ENCODE data around the gene FGF18. TPM values are rescaled to one million over a fixed set of nuclear protein-coding genes. Genes with fewer than 3 reads are reported as not detected.
"Not testable (repeated sequence)": the region's sequence is repeated elsewhere in the genome, so short reads cannot be mapped to it uniquely, and the experiment has no call there.

Gene FGF18
- polyA plus RNA-seq, 4 donors = 0.25 to 2.0 (median 0.61) TPM

DNA sequence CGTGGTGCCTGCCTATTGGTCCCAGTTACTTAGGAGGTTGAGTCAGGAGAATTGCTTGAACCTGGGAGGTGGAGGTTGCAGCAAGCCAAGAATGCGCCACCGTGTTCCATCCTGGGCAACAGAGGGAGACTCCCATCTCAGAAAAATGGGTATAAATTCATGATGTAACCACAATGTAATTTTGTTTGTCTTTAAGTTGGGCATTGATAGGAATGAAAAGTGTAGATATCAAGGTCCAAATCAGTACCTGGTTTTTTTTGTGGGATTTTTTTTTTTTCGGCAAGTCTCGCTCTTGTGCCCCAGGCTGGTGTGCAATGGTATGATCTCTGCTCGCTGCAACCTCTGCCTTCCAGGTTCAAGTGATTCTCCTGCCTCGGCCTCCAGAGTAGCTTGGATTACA, 24.4 kb upstream of the FGF18 start:
- H3K36me3 ChIP-seq (ENCODE audit: control insufficient read depth in 3 of 3, insufficient read depth in 2 of 3, low read depth in 1 of 3, low read length in 3 of 3) = peaks cover 15 to 51% (median 23%) of the 10 kb centered on the region in 3 donors
- 92 to 93% (median 93%) methylated on average over 7 of the region's 7 CpGs for WGBS, 3 donors

GRCh38 chr5:171396583-171396982, 22.9 kb upstream of the FGF18 start:
- H3K4me3 ChIP-seq (ENCODE audit: low read depth in 1 of 3, low read length in 3 of 3); DNase-seq; H3K27ac ChIP-seq (ENCODE audit: low read depth in 1 of 3, low read length in 2 of 3); H3K4me1 ChIP-seq (ENCODE audit: control insufficient read depth in 3 of 3, insufficient read depth in 2 of 3, low read depth in 1 of 3, low read length in 2 of 3); FAIRE-seq; H3K9me3 ChIP-seq (ENCODE audit: control insufficient read depth in 2 of 2, insufficient read depth in 1 of 2, low read depth in 1 of 2, low read length in 1 of 2); H3K27me3 ChIP-seq (ENCODE audit: control insufficient read depth in 3 of 3, insufficient read depth in 3 of 3, low read length in 3 of 3): not testable (repeated sequence)
- peaks cover 18 to 64% (median 32%) of the 10 kb centered on the region in 3 donors for H3K36me3 ChIP-seq (ENCODE audit: control insufficient read depth in 3 of 3, insufficient read depth in 2 of 3, low read depth in 1 of 3, low read length in 3 of 3)
- 83 to 84% (median 83%) methylated on average over 11 of the region's 11 CpGs for WGBS, 3 donors

More for the DNA sequence above, 24.4 kb upstream of the FGF18 start:
- no peaks in the 10 kb centered on the region for H3K9me3 ChIP-seq (ENCODE audit: control insufficient read depth in 2 of 2, insufficient read depth in 1 of 2, low read depth in 1 of 2, low read length in 1 of 2)
- H3K27me3 ChIP-seq (ENCODE audit: control insufficient read depth in 3 of 3, insufficient read depth in 3 of 3, low read length in 3 of 3) = no peaks in the 10 kb centered on the region
- no peak overlapping the region for H3K4me3 ChIP-seq (ENCODE audit: low read depth in 1 of 3, low read length in 3 of 3)
- no peak for DNase-seq
- H3K27ac ChIP-seq (ENCODE audit: low read depth in 1 of 3, low read length in 2 of 3) = no peak overlapping the region
- H3K4me1 ChIP-seq (ENCODE audit: control insufficient read depth in 3 of 3, insufficient read depth in 2 of 3, low read depth in 1 of 3, low read length in 2 of 3) = peaks cover 0 to 7% (median 3%) of the 10 kb centered on the region in 3 donors
- no peak for FAIRE-seq

DNA sequence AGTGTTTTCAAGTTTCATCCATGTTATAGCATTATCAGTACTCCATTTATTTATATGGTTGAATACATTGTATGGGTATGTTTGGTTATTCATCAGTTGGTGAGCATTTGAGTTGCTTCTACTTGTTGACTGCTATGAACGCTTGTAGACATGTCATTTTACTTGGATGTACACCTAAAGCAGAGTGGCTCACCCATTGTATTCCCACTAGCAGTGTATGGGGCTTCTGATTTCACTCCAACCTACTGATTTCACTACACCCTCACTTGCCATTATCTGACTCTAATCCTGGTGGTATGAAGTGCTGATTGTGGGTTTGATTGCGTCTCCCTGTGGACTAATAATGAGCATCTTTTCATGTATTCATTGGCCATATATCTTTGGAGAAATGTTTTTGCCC, 22.3 kb upstream of the FGF18 start:
- 78 to 92% (median 80%) methylated on average over 2 of the region's 2 CpGs for WGBS, 3 donors
- DNase-seq (no peak), FAIRE-seq (no peak)
- no peaks in the 10 kb centered on the region for H3K9me3 ChIP-seq (ENCODE audit: control insufficient read depth in 2 of 2, insufficient read depth in 1 of 2, low read depth in 1 of 2, low read length in 1 of 2)
- no peaks in the 10 kb centered on the region for H3K27me3 ChIP-seq (ENCODE audit: control insufficient read depth in 3 of 3, insufficient read depth in 3 of 3, low read length in 3 of 3)
- H3K36me3 ChIP-seq (ENCODE audit: control insufficient read depth in 3 of 3, insufficient read depth in 2 of 3, low read depth in 1 of 3, low read length in 3 of 3) = peaks cover 18 to 61% (median 31%) of the 10 kb centered on the region in 3 donors
- H3K4me3 ChIP-seq (ENCODE audit: low read depth in 1 of 3, low read length in 3 of 3) = no peak overlapping the region
- no peaks in the 10 kb centered on the region for H3K4me1 ChIP-seq (ENCODE audit: control insufficient read depth in 3 of 3, insufficient read depth in 2 of 3, low read depth in 1 of 3, low read length in 2 of 3)
- H3K27ac ChIP-seq (ENCODE audit: low read depth in 1 of 3, low read length in 2 of 3) = no peak overlapping the region

- Histone ChIP-seq H3K9me3 (ENCODE audit: control insufficient read depth in 2 of 2, insufficient read depth in 1 of 2, low read depth in 1 of 2, low read length in 1 of 2) (no peaks in the 10 kb centered on the region), H3K36me3 (ENCODE audit: control insufficient read depth in 3 of 3, insufficient read depth in 2 of 3, low read depth in 1 of 3, low read length in 3 of 3) (peaks cover 18 to 59% (median 30%) of the 10 kb centered on the region in 3 donors), H3K4me3 (ENCODE audit: low read depth in 1 of 3, low read length in 3 of 3) (no peak overlapping the region), H3K27ac (ENCODE audit: low read depth in 1 of 3, low read length in 2 of 3) (no peak overlapping the region), H3K4me1 (ENCODE audit: control insufficient read depth in 3 of 3, insufficient read depth in 2 of 3, low read depth in 1 of 3, low read length in 2 of 3) (no peaks in the 10 kb centered on the region), H3K27me3 (ENCODE audit: control insufficient read depth in 3 of 3, insufficient read depth in 3 of 3, low read length in 3 of 3) (no peaks in the 10 kb centered on the region)
- 92 to 96% (median 96%) methylated on average over 4 of the region's 4 CpGs for WGBS, 3 donors
- FAIRE-seq = no peak
- DNase-seq = no peak
Measured at GRCh38 chr5:171397599-171397998, 21.8 kb upstream of the FGF18 start.

GRCh38 chr5:171398660-171399059, 20.8 kb upstream of the FGF18 start:
- not testable (repeated sequence) for H3K4me3 ChIP-seq (ENCODE audit: low read depth in 1 of 3, low read length in 3 of 3); H3K4me1 ChIP-seq (ENCODE audit: control insufficient read depth in 3 of 3, insufficient read depth in 2 of 3, low read depth in 1 of 3, low read length in 2 of 3); H3K27me3 ChIP-seq (ENCODE audit: control insufficient read depth in 3 of 3, insufficient read depth in 3 of 3, low read length in 3 of 3); H3K27ac ChIP-seq (ENCODE audit: low read depth in 1 of 3, low read length in 2 of 3); FAIRE-seq; DNase-seq; H3K9me3 ChIP-seq (ENCODE audit: control insufficient read depth in 2 of 2, insufficient read depth in 1 of 2, low read depth in 1 of 2, low read length in 1 of 2)
- WGBS, 3 donors = 90 to 93% (median 92%) methylated on average over 9 of the region's 9 CpGs
- peaks cover 18 to 58% (median 25%) of the 10 kb centered on the region in 3 donors for H3K36me3 ChIP-seq (ENCODE audit: control insufficient read depth in 3 of 3, insufficient read depth in 2 of 3, low read depth in 1 of 3, low read length in 3 of 3)

DNA sequence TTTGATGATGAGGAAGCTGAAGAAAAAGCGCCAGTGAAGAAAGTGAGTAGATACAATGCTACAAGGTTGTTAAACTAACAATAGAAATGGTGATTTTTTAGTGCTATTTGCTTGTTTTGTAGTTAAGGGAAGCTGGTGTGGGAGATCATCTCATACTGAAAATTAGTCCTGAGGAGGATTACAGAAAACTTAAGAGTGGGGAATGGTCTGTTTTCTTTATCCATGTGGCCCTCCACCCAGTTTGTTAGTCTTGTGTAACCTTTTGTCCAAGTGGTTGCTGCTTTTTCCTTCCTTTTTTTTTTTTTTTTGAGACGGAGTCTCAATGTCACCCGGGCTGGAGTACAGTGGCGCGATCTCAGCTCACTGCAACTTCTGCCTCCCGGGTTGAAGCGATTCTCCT, 19.3 kb upstream of the FGF18 start:
- H3K27ac ChIP-seq (ENCODE audit: low read depth in 1 of 3, low read length in 2 of 3) = no peak overlapping the region
- H3K36me3 ChIP-seq (ENCODE audit: control insufficient read depth in 3 of 3, insufficient read depth in 2 of 3, low read depth in 1 of 3, low read length in 3 of 3) = peaks cover 14 to 45% (median 22%) of the 10 kb centered on the region in 3 donors
- no peak for FAIRE-seq
- no peaks in the 10 kb centered on the region for H3K4me1 ChIP-seq (ENCODE audit: control insufficient read depth in 3 of 3, insufficient read depth in 2 of 3, low read depth in 1 of 3, low read length in 2 of 3)
- H3K9me3 ChIP-seq (ENCODE audit: control insufficient read depth in 2 of 2, insufficient read depth in 1 of 2, low read depth in 1 of 2, low read length in 1 of 2) = no peaks in the 10 kb centered on the region
- WGBS, 3 donors = 93 to 94% (median 94%) methylated on average over 7 of the region's 7 CpGs
- DNase-seq = no peak
- no peak overlapping the region for H3K4me3 ChIP-seq (ENCODE audit: low read depth in 1 of 3, low read length in 3 of 3)
- H3K27me3 ChIP-seq (ENCODE audit: control insufficient read depth in 3 of 3, insufficient read depth in 3 of 3, low read length in 3 of 3) = no peaks in the 10 kb centered on the region

DNA sequence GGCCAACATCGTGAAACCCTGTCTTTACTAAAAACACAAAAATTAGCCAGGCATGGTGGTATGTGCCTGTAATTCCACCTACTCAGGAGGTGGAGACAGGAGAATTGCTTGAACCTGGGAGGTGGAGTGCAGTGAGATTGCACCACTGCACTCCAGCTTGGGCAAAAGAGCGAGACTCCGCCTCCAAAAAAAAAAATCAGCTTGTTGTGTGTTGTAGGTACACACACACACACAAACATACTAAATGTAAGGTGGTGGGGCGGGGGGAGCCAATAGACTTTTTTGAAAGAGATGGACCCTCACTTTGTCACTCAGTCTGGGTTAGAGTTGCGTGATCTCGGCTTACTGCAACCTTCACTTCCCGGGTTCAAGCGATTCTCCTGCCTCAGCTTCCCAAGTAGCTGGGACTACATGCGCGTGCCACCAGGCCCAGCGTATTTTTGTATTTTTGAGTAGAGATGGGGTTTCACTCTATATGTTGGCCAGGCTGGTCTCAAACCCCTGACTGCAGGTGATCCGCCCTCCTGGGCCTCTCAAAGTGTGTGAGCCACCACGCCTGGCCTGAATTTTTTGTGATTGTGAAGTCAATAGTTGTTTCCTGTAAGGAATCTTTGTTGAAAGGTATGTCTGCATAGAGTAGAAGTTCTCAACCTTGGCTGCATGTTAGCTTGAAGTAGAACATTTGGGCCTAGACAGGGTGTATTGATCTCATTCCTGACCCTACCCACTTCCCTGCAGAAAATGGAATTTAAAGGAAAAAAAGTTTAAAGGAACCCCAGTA, 18.1 kb upstream of the FGF18 start:
- WGBS, 3 donors = 97 to 99% (median 98%) methylated on average over 13 of the region's 13 CpGs
- FAIRE-seq = no peak
- Histone ChIP-seq H3K36me3 (ENCODE audit: control insufficient read depth in 3 of 3, insufficient read depth in 2 of 3, low read depth in 1 of 3, low read length in 3 of 3) (peaks cover 17 to 37% (median 17%) of the 10 kb centered on the region in 3 donors), H3K9me3 (ENCODE audit: control insufficient read depth in 2 of 2, insufficient read depth in 1 of 2, low read depth in 1 of 2, low read length in 1 of 2) (no peaks in the 10 kb centered on the region), H3K4me3 (ENCODE audit: low read depth in 1 of 3, low read length in 3 of 3) (no peak overlapping the region), H3K27me3 (ENCODE audit: control insufficient read depth in 3 of 3, insufficient read depth in 3 of 3, low read length in 3 of 3) (no peaks in the 10 kb centered on the region), H3K4me1 (ENCODE audit: control insufficient read depth in 3 of 3, insufficient read depth in 2 of 3, low read depth in 1 of 3, low read length in 2 of 3) (peaks cover 0 to 2% (median 0%) of the 10 kb centered on the region in 3 donors), H3K27ac (ENCODE audit: low read depth in 1 of 3, low read length in 2 of 3) (no peak overlapping the region)
- DNase-seq = no peak

GRCh38 chr5:171402751-171403150, 16.7 kb upstream of the FGF18 start:
- H3K36me3 ChIP-seq (ENCODE audit: control insufficient read depth in 3 of 3, insufficient read depth in 2 of 3, low read depth in 1 of 3, low read length in 3 of 3) = peaks cover 14 to 30% (median 16%) of the 10 kb centered on the region in 3 donors
- not testable (repeated sequence) for FAIRE-seq

More at GRCh38 chr5:171402751-171403150, 16.7 kb upstream of the FGF18 start:
- H3K27ac ChIP-seq (ENCODE audit: low read depth in 1 of 3, low read length in 2 of 3); H3K9me3 ChIP-seq (ENCODE audit: control insufficient read depth in 2 of 2, insufficient read depth in 1 of 2, low read depth in 1 of 2, low read length in 1 of 2); DNase-seq; H3K4me3 ChIP-seq (ENCODE audit: low read depth in 1 of 3, low read length in 3 of 3); H3K27me3 ChIP-seq (ENCODE audit: control insufficient read depth in 3 of 3, insufficient read depth in 3 of 3, low read length in 3 of 3); H3K4me1 ChIP-seq (ENCODE audit: control insufficient read depth in 3 of 3, insufficient read depth in 2 of 3, low read depth in 1 of 3, low read length in 2 of 3): not testable (repeated sequence)
